ENCODE results near the gene LPAR3. TPM values are rescaled to one million over a fixed set of nuclear protein-coding genes. Genes with fewer than 3 reads are reported as not detected.

LPAR3 gene
- total and polyA plus RNA-seq, 12 donors = 4.7 to 17.3 (median 10.7) TPM

DNA sequence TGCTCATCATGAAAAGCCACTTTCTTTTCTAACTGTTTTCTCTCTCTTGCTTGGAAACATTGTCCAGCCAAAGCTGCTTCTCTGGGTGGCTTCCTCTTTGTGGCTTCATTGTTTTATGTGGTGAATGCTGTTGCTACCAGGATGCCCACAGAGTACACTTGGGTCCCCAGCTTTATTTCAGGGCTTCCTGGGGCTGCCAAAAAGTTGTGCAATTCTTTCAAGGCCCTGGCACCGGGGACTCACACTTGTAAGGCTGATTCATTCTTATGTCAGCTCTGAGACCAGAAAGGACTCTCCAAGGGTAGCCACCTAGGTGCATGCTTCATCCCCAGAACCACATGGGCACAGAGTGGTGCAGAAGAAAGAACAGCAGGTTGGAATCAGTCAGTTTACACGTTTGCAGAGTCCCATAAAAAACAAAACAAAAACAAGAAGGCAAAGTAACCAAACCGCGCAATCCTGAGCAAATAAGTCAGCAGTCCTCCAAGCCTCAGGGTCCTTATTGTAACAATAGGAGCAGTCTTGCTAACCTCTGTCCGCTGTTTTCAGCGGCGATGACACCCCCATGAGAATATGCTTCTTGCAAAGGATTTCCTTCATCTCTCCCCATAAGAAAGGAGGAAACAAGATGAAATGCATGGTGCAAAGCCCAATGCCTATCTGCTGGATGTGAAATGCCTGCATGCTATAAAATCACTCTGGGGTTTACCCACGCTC is 112.8 kb downstream of the LPAR3 start:
- H3K27me3 ChIP-seq = no peaks in the 10 kb centered on the region
- no peak for DNase-seq
- ATAC-seq = peak in 1 of 8 donors; percentile 55
- TF ChIP-seq, protein P1, sequence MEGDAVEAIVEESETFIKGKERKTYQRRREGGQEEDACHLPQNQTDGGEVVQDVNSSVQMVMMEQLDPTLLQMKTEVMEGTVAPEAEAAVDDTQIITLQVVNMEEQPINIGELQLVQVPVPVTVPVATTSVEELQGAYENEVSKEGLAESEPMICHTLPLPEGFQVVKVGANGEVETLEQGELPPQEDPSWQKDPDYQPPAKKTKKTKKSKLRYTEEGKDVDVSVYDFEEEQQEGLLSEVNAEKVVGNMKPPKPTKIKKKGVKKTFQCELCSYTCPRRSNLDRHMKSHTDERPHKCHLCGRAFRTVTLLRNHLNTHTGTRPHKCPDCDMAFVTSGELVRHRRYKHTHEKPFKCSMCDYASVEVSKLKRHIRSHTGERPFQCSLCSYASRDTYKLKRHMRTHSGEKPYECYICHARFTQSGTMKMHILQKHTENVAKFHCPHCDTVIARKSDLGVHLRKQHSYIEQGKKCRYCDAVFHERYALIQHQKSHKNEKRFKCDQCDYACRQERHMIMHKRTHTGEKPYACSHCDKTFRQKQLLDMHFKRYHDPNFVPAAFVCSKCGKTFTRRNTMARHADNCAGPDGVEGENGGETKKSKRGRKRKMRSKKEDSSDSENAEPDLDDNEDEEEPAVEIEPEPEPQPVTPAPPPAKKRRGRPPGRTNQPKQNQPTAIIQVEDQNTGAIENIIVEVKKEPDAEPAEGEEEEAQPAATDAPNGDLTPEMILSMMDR (IDR thresholded peaks at IDR 0.05) = no peak
- no peaks in the 10 kb centered on the region for H3K9me3 ChIP-seq
- intact Hi-C loops (cut with DNase I) = loop anchor here in 6 of 10 donors (10.0 kb wide), 7 partner anchors 155 to 875 kb away; partner anchors contain the start of gene PRKACB (in 1 of the 6)
- H3K4me3 ChIP-seq = no peak overlapping the region
- WGBS, 2 donors = 75 to 79% methylated on average over 8 of the region's 8 CpGs
- H3K4me1 ChIP-seq = peaks cover 0 to 12% (median 0%) of the 10 kb centered on the region in 9 donors
- H3K36me3 ChIP-seq = no peaks in the 10 kb centered on the region
- no peak overlapping the region for H3K27ac ChIP-seq

DNA sequence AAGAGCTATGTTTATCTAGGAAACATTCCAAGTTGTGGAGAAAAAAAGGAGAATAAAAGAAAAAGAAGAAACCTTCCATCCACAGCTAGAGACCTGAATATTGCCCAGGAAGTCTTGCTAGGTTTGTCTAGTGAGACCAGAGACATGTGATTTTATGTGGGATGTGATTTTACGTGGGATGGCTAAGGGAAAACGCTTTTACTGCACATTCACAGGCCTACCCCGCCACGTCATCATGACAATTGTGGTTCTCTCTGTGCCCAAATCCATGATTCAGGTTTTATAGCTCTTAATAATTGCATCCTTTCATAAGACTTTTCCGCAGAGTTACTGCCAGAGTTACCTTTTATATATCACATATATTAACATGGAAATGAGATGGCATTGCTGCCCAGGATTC is 116.4 kb downstream of the LPAR3 start:
- peaks cover 0 to 12% (median 0%) of the 10 kb centered on the region in 9 donors for H3K4me1 ChIP-seq
- TF ChIP-seq, protein P1 (IDR thresholded peaks at IDR 0.05) = no peak
- H3K4me3 ChIP-seq = no peak overlapping the region
- intact Hi-C loops (cut with DNase I) = loop anchor here in 6 of 10 donors (10.0 kb wide), 7 partner anchors 158 to 872 kb away; partner anchors contain the start of gene PRKACB (in 1 of the 6)
- H3K9me3 ChIP-seq = no peaks in the 10 kb centered on the region
- no peaks in the 10 kb centered on the region for H3K27me3 ChIP-seq
- no peak overlapping the region for H3K27ac ChIP-seq
- WGBS, 2 donors = 81% methylated on average over 5 of the region's 5 CpGs
- ATAC-seq (no peak), DNase-seq (no peak)
- no peaks in the 10 kb centered on the region for H3K36me3 ChIP-seq

DNA sequence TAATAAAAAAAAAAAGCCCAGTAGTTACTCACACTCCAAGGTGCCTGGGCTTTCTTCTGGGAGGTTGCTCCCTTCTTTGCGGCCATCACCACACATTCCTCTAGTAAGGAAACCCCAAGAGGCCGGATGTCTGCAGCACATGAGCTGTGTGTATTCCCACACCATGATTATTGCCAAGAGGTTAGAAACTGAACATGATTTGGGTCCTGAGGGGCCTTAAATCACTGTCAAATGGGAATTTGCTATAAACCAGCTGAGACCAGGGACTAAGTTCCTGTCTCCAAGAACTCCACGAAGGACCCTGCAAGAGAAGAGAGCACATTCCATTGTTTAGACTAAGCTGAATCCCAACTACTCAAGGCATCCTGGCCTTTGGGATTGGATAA is 117.5 kb downstream of the LPAR3 start:
- TF ChIP-seq, protein P1 (IDR thresholded peaks at IDR 0.05) = no peak
- Histone ChIP-seq H3K9me3 (no peaks in the 10 kb centered on the region), H3K4me1 (peaks cover 0 to 12% (median 0%) of the 10 kb centered on the region in 9 donors), H3K27me3 (no peaks in the 10 kb centered on the region), H3K27ac (no peak overlapping the region), H3K36me3 (no peaks in the 10 kb centered on the region), H3K4me3 (no peak overlapping the region)
- DNase-seq = no peak
- intact Hi-C loops (cut with DNase I) = loop anchor here in 6 of 10 donors (10.0 kb wide), 7 partner anchors 159 to 871 kb away; partner anchors contain the start of gene PRKACB (in 1 of the 6)
- 38 to 74% methylated on average over 3 of the region's 3 CpGs for WGBS, 2 donors
- ATAC-seq = no peak

DNA sequence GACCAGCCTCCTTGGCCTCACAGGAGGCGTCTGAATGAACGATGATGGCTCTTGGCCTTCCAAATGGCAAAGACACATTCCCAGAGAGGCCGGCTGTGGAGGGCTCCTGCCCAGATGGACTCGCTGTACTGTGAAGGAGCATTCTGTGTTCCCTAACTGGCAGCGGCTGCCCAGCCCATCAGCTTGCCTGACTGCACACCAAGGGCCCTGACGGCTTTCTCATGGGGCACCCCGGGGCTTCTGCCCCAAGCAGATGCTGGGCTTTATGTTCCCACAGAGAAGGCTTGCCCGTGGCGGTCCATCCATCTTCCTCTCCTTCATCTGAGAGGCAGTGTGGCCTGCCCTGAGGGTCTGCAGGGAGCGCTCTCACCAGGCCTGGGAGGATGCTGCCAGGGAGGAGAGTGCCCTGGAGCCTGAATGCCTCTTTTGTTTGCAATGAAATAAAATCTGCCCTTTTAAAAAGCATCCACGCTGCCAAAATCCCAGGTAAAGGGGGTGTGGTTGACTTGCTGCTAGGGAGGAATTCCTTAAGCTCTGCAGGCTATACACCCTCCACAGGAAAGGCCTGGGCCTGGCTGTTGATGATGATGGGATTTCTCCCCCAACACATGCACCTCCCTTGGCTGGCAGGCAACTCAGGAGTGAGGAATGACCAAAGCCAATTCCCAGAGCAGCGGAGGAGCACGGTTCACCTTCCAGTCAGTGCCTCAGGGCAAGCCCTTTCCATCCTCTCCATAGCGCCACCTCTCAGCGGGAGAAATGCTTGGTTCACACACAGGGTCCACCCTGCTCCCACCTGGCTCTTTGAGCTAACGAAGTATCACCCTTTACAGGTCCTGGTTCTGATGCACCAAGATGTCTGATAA is 118.1 kb downstream of the LPAR3 start:
- H3K4me1 ChIP-seq = peaks cover 0 to 6% (median 0%) of the 10 kb centered on the region in 9 donors
- intact Hi-C loops (cut with DNase I) = loop anchor here in 8 of 10 donors (5.0 to 10.0 kb wide), 8 partner anchors 160 to 870 kb away; partner anchors contain the start of gene PRKACB (in 1 of the 8)
- TF ChIP-seq, protein P1 (IDR thresholded peaks at IDR 0.05) = no peak
- ATAC-seq = no peak
- H3K27me3 ChIP-seq = no peaks in the 10 kb centered on the region
- no peaks in the 10 kb centered on the region for H3K36me3 ChIP-seq
- no peaks in the 10 kb centered on the region for H3K9me3 ChIP-seq
- H3K4me3 ChIP-seq = no peak overlapping the region
- WGBS, 2 donors = 80 to 84% methylated on average over 16 of the region's 16 CpGs
- H3K27ac ChIP-seq = no peak overlapping the region
- DNase-seq = no peak
